ENCODE results near the gene NUP210. TPM values are rescaled to one million over a fixed set of nuclear protein-coding genes. Genes with fewer than 3 reads are reported as not detected.

The NUP210 gene
- total and polyA plus RNA-seq, 4 donors: 9.9 to 38.6 (median 22.9) TPM

GRCh38 chr3:13318626-13319470 lies 101.3 kb downstream of the NUP210 start:
- Histone ChIP-seq H3K4me3 (ENCODE audit: low read depth in 1 of 3, low read length in 3 of 3) (no peak overlapping the region), H3K27me3 (ENCODE audit: control insufficient read depth in 4 of 4, insufficient read depth in 4 of 4, low read length in 3 of 4) (no peaks in the 10 kb centered on the region), H3K36me3 (ENCODE audit: control insufficient read depth in 4 of 4, insufficient read depth in 3 of 4, low read depth in 1 of 4, low read length in 3 of 4) (peaks cover 19 to 79% (median 45%) of the 10 kb centered on the region in 4 donors), H3K9me3 (ENCODE audit: control insufficient read depth in 4 of 4, low read length in 3 of 4) (no peaks in the 10 kb centered on the region), H3K4me1 (ENCODE audit: control insufficient read depth in 4 of 4, insufficient read depth in 4 of 4, low read length in 3 of 4) (no peaks in the 10 kb centered on the region), H3K27ac (ENCODE audit: low read depth in 1 of 2, low read length in 2 of 2) (no peak overlapping the region), H3K9ac (ENCODE audit: low read depth in 1 of 2, low read length in 2 of 2) (no peak overlapping the region)
- 94% methylated on average over 14 of the region's 14 CpGs for WGBS
- no peak for DNase-seq (ENCODE audit: low spot score)
- TF ChIP-seq TAF1 (conservative IDR thresholded peaks at IDR 0.05): no peak
- no peak for TF ChIP-seq FOXA1 (IDR thresholded peaks at IDR 0.05)
- no peak for TF ChIP-seq JUND (IDR thresholded peaks at IDR 0.05)
- TF ChIP-seq HNF4G (IDR thresholded peaks at IDR 0.05): no peak
- TF ChIP-seq YY1 (IDR thresholded peaks at IDR 0.05): no peak
- no peak for TF ChIP-seq RAD21 (IDR thresholded peaks at IDR 0.05)
- TF ChIP-seq MAX (IDR thresholded peaks at IDR 0.05): no peak

GRCh38 chr3:13317596-13318320 lies 102.4 kb downstream of the NUP210 start:
- TF ChIP-seq FOXA2 (IDR thresholded peaks at IDR 0.05) (no peak), FOXA1 (IDR thresholded peaks at IDR 0.05) (no peak), TAF1 (conservative IDR thresholded peaks at IDR 0.05) (no peak), CTCF (IDR thresholded peaks at IDR 0.05; ENCODE audit: low read depth, low read length, missing input control) (no peak), ATF3 (IDR thresholded peaks at IDR 0.05) (no peak), HNF4A (conservative IDR thresholded peaks at IDR 0.05) (no peak), NR2F2 (IDR thresholded peaks at IDR 0.05) (no peak), RXRA (IDR thresholded peaks at IDR 0.05) (no peak)
- Histone ChIP-seq H3K36me3 (ENCODE audit: control insufficient read depth in 4 of 4, insufficient read depth in 3 of 4, low read depth in 1 of 4, low read length in 3 of 4) (peaks cover 19 to 70% (median 45%) of the 10 kb centered on the region in 4 donors), H3K27ac (ENCODE audit: low read depth in 1 of 2, low read length in 2 of 2) (no peak overlapping the region), H3K4me1 (ENCODE audit: control insufficient read depth in 4 of 4, insufficient read depth in 4 of 4, low read length in 3 of 4) (no peaks in the 10 kb centered on the region), H3K9ac (ENCODE audit: low read depth in 1 of 2, low read length in 2 of 2) (no peak overlapping the region), H3K27me3 (ENCODE audit: control insufficient read depth in 4 of 4, insufficient read depth in 4 of 4, low read length in 3 of 4) (no peaks in the 10 kb centered on the region), H3K9me3 (ENCODE audit: control insufficient read depth in 4 of 4, low read length in 3 of 4) (no peaks in the 10 kb centered on the region), H3K4me3 (ENCODE audit: low read depth in 1 of 3, low read length in 3 of 3) (no peak overlapping the region)
- DNase-seq (ENCODE audit: low spot score): no peak
- 94% methylated on average over 29 of the region's 29 CpGs for WGBS

- WGBS: 86% methylated on average over 10 of the region's 10 CpGs
- Histone ChIP-seq H3K4me3 (ENCODE audit: low read depth in 1 of 3, low read length in 3 of 3) (no peak overlapping the region), H3K4me1 (ENCODE audit: control insufficient read depth in 4 of 4, insufficient read depth in 4 of 4, low read length in 3 of 4) (no peaks in the 10 kb centered on the region), H3K9me3 (ENCODE audit: control insufficient read depth in 4 of 4, low read length in 3 of 4) (no peaks in the 10 kb centered on the region), H3K27me3 (ENCODE audit: control insufficient read depth in 4 of 4, insufficient read depth in 4 of 4, low read length in 3 of 4) (no peaks in the 10 kb centered on the region), H3K36me3 (ENCODE audit: control insufficient read depth in 4 of 4, insufficient read depth in 3 of 4, low read depth in 1 of 4, low read length in 3 of 4) (peaks cover 19 to 58% (median 41%) of the 10 kb centered on the region in 4 donors), H3K27ac (ENCODE audit: low read depth in 1 of 2, low read length in 2 of 2) (no peak overlapping the region), H3K9ac (ENCODE audit: low read depth in 1 of 2, low read length in 2 of 2) (no peak overlapping the region)
- no peak for DNase-seq (ENCODE audit: low spot score)
- no peak for TF ChIP-seq MAX (IDR thresholded peaks at IDR 0.05)
- no peak for TF ChIP-seq TAF1 (conservative IDR thresholded peaks at IDR 0.05)
- TF ChIP-seq RXRA (IDR thresholded peaks at IDR 0.05): no peak
- no peak for TF ChIP-seq REST (IDR thresholded peaks at IDR 0.05)
- TF ChIP-seq SP1 (IDR thresholded peaks at IDR 0.05): no peak
- no peak for TF ChIP-seq GABPA (IDR thresholded peaks at IDR 0.05 in 1 of 2, conservative IDR thresholded peaks at IDR 0.05 in 1 of 2)
- no peak for TF ChIP-seq HNF4G (IDR thresholded peaks at IDR 0.05)
- no peak for TF ChIP-seq ATF3 (IDR thresholded peaks at IDR 0.05)
- no peak for TF ChIP-seq EGR1 (IDR thresholded peaks at IDR 0.05; ENCODE audit: low read depth in 2 of 2)
- no peak for TF ChIP-seq FOXA1 (IDR thresholded peaks at IDR 0.05)
Observed at GRCh38 chr3:13316603-13317002, 103.5 kb downstream of the NUP210 start.

Measured in liver (tissue), 9 donors.